ENCODE measurements around the gene CCDC92. TPM values are rescaled to one million over a fixed set of nuclear protein-coding genes. Genes with fewer than 3 reads are reported as not detected.

Gene CCDC92
- polyA plus RNA-seq, 1 of the 3 experiments (the other 2 are of a cell fraction): 53.5 TPM

- H2AFZ ChIP-seq (ENCODE audit: low read depth): no peak overlapping the region
- no peak overlapping the region for H3K27ac ChIP-seq (ENCODE audit: low read depth in 2 of 2, low read length in 1 of 2)
- H3K4me1 ChIP-seq (ENCODE audit: control insufficient read depth in 1 of 2, insufficient read depth in 2 of 2, low read depth in 1 of 2, low read length in 1 of 2): peaks cover 0 to 5% of the 10 kb centered on the region in 2 experiments; a peak in 1 of 4 replicates
- no peak overlapping the region for H3K4me3 ChIP-seq (ENCODE audit: low read depth in 2 of 2, low read length in 1 of 2)
- no peaks in the 10 kb centered on the region for H3K79me2 ChIP-seq (ENCODE audit: insufficient read depth)
- H3K9me2 ChIP-seq: no peaks in the 10 kb centered on the region
- H4K20me1 ChIP-seq (ENCODE audit: insufficient read depth): no peaks in the 10 kb centered on the region
- CTCF ChIA-PET: interaction anchor here (1.4 kb wide), 1 partner anchor 9 kb away, joined by 5 read pairs; no protein-coding TSS in a partner anchor
- H3F3A ChIP-seq (replicated peaks; ENCODE audit: insufficient read depth): no peaks in the 10 kb centered on the region
- no peak overlapping the region for H3K4me2 ChIP-seq
- no peaks in the 10 kb centered on the region for H3K27me3 ChIP-seq (ENCODE audit: insufficient read depth)
- POLR2A ChIA-PET: no interaction called here
- H3K9ac ChIP-seq: no peak overlapping the region
- DNase-seq: no peak
- no peaks in the 10 kb centered on the region for H3K36me3 ChIP-seq (replicated peaks in 1 of 2; ENCODE audit: control insufficient read depth in 1 of 2, insufficient read depth in 2 of 2, low read length in 1 of 2)
- WGBS (ENCODE audit: low lambda C conversion rate): 70% methylated on average over 8 of the region's 8 CpGs
- H3K9me3 ChIP-seq: no peaks in the 10 kb centered on the region
- TF ChIP-seq GATA2 (CRISPR knock-in tag; IDR thresholded peaks at IDR 0.05): no peak
- no peak for TF ChIP-seq SMC3 (IDR thresholded peaks at IDR 0.05; ENCODE audit: low read depth, low read length)
- TF ChIP-seq TEAD4 (IDR thresholded peaks at IDR 0.05; ENCODE audit: borderline replicate concordance, insufficient read depth): no peak
- no peak for TF ChIP-seq ELF1 (IDR thresholded peaks at IDR 0.05)
- TF ChIP-seq RFX5 (IDR thresholded peaks at IDR 0.05; ENCODE audit: low read length): no peak
- TF ChIP-seq MEF2A (IDR thresholded peaks at IDR 0.05; ENCODE audit: borderline replicate concordance, low read depth): no peak
- no peak for TF ChIP-seq EZH2phosphoT487 (IDR thresholded peaks at IDR 0.05; ENCODE audit: borderline replicate concordance, low read depth)
- no peak for TF ChIP-seq CHD2 (IDR thresholded peaks at IDR 0.05; ENCODE audit: low read length, partially characterized antibody)
- no peak for TF ChIP-seq YY1 (IDR thresholded peaks at IDR 0.05; ENCODE audit: low read depth)
- no peak for TF ChIP-seq RAD21 (IDR thresholded peaks at IDR 0.05; ENCODE audit: low read length)
- TF ChIP-seq USF1 (IDR thresholded peaks at IDR 0.05; ENCODE audit: borderline replicate concordance, low read depth): no peak
- no peak for TF ChIP-seq IRF3 (IDR thresholded peaks at IDR 0.05; ENCODE audit: low read depth, low read length)
- TF ChIP-seq MAX (IDR thresholded peaks at IDR 0.05; ENCODE audit: low read depth): no peak
- TF ChIP-seq CTCF (IDR thresholded peaks at IDR 0.05): no peak
- TF ChIP-seq USF2 (IDR thresholded peaks at IDR 0.05; ENCODE audit: borderline replicate concordance, low read depth, low read length): no peak
- no peak for TF ChIP-seq JUND (IDR thresholded peaks at IDR 0.05)
- TF ChIP-seq REST (IDR thresholded peaks at IDR 0.05; ENCODE audit: low read depth, low read length): no peak
- no peak for TF ChIP-seq POLR2AphosphoS5 (IDR thresholded peaks at IDR 0.05; ENCODE audit: low read depth, low read length)
These were observed 75.9 kb downstream of the CCDC92 start for GRCh38 chr12:123896767-123897166.

Data from SK-N-SH (cell line).